ENCODE measurements around the gene NUB1.

The NUB1 gene

GRCh38 chr7:151423226-151423625 lies 81.6 kb downstream of the NUB1 start:
- no peak overlapping the region for H3K4me3 ChIP-seq (ENCODE audit: low read length)
- DNase-seq (ENCODE audit: low read depth): no peak
- TF ChIP-seq CTCF (IDR thresholded peaks at IDR 0.05; ENCODE audit: insufficient read depth, low read depth, low read length, missing control alignments): no peak

DNA sequence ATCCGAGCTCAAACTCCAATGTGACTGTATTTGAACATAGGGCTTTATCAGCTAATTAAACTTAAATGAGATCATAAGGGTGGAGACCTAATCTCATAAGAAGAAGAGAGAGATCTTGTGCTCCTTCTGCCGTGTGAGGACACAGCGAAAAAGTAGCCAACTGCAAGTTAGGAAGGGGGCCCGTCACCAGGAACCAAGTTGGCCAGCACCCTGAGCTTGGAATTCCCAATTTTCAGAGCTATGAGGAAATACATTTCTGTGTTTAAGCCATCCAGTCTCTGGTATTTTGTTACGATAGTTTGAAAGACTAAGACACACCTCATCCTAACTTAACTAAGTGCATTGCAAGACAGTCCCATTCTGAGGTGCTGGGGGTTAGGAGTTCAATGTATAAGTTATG lies 82.3 kb downstream of the NUB1 start:
- no peak for TF ChIP-seq CTCF (IDR thresholded peaks at IDR 0.05; ENCODE audit: insufficient read depth, low read depth, low read length, missing control alignments)
- H3K4me3 ChIP-seq (ENCODE audit: low read length): no peak overlapping the region
- no peak for DNase-seq (ENCODE audit: low read depth)

GRCh38 chr7:151424799-151425198 lies 83.2 kb downstream of the NUB1 start:
- TF ChIP-seq CTCF (IDR thresholded peaks at IDR 0.05; ENCODE audit: insufficient read depth, low read depth, low read length, missing control alignments): no peak
- no peak overlapping the region for H3K4me3 ChIP-seq (ENCODE audit: low read length)
- DNase-seq (ENCODE audit: low read depth): no peak

GRCh38 chr7:151425670-151426440 lies 84.2 kb downstream of the NUB1 start:
- no peak overlapping the region for H3K4me3 ChIP-seq (ENCODE audit: low read length)
- TF ChIP-seq CTCF (IDR thresholded peaks at IDR 0.05; ENCODE audit: insufficient read depth, low read depth, low read length, missing control alignments): no peak
- DNase-seq (ENCODE audit: low read depth): peak; percentile 22

DNA sequence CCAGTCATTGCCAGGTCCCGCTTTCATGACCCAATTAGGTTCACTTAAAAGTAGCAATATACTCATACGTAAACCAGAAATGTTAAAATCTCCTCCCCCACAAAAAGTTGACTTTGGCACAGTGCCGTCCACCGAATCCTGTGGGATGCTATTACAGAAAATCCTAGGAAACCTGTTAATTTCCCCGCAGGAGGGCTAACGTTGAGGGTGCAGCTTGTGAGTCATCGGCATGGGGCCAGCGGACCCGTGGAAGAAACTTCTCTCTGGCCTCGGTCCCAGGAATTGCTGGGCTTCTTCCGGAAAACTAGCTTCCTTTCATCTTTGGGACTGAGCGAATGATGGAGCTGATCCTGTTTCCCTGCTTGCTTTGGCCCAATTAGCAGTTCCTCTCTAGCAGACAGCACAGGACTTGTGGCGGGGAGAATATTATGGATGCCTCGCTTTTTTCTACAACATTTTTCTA lies 84.9 kb downstream of the NUB1 start:
- DNase-seq (ENCODE audit: low read depth): peak; percentile 45
- H3K4me3 ChIP-seq (ENCODE audit: low read length): no peak overlapping the region
- no peak for TF ChIP-seq CTCF (IDR thresholded peaks at IDR 0.05; ENCODE audit: insufficient read depth, low read depth, low read length, missing control alignments)

DNA sequence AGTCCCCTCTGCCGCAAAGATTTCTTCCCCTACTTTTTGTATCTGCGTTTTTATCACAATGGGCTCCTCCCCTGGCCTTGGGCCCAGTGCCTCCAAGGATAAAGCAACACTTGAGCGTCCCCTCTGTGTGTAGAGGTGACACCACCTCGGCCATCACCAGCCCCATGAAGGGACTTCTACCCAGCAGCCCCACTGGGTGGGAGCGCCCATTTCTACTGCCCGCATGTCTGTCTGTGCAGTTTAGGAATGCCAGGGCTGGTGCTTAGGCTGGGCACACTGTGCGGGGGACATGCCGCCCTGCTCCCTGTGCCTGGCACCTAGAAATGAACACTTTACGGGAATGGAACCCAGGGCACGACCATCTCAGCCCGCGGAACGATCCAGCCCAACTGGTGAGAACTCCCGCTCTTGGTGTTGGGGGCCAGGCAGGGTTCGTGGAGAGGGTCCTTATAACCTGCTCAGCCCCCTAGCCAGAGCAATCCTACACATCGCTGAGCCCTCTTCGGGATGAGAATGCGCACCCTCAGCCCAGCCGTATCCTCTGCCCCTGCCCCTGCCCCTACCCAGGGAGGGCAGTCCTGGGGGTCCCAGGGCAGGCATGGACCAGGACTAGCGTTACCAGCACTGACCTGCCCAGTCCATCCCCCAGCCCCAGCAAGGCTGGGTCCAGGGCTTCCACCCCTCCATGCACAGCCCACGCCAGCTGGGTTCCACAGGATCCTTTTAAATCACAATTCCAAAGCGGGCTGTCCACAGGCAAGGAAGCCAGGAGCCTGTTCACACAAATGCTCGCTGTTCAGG lies 85.5 kb downstream of the NUB1 start:
- TF ChIP-seq CTCF (IDR thresholded peaks at IDR 0.05; ENCODE audit: insufficient read depth, low read depth, low read length, missing control alignments): no peak
- no peak overlapping the region for H3K4me3 ChIP-seq (ENCODE audit: low read length)
- DNase-seq (ENCODE audit: low read depth): no peak

Data from epithelial cell of esophagus (primary cell).